ENCODE measurements around the gene KIAA0753. TPM values are rescaled to one million over a fixed set of nuclear protein-coding genes. Genes with fewer than 3 reads are reported as not detected.

The KIAA0753 gene
- total and polyA plus RNA-seq, 2 of the 13 experiments (the other 11 are each of a cell fraction or from before 2014, with no cell fraction given) = 5.2 to 9.1 TPM

- no peak for TF ChIP-seq ZNF549 (CRISPR knock-in tag; IDR thresholded peaks at IDR 0.05)
- TF ChIP-seq FOXP1 (IDR thresholded peaks at IDR 0.05) = no peak
- no peak for TF ChIP-seq FOXP1 (CRISPR knock-in tag; IDR thresholded peaks at IDR 0.05)
- no peak for TF ChIP-seq PHF5A (CRISPR knock-in tag; IDR thresholded peaks at IDR 0.05; ENCODE audit: low read depth, unreplicated experiment)
- no peak for TF ChIP-seq HIVEP1 (CRISPR knock-in tag; IDR thresholded peaks at IDR 0.05)
- peak; percentile 84 for TF ChIP-seq RARA (CRISPR knock-in tag; IDR thresholded peaks at IDR 0.05)
- no peak for TF ChIP-seq THAP7 (CRISPR knock-in tag; IDR thresholded peaks at IDR 0.05)
- TF ChIP-seq ZKSCAN8 (CRISPR knock-in tag; IDR thresholded peaks at IDR 0.05; ENCODE audit: borderline replicate concordance) = no peak
- TF ChIP-seq, protein P1, sequence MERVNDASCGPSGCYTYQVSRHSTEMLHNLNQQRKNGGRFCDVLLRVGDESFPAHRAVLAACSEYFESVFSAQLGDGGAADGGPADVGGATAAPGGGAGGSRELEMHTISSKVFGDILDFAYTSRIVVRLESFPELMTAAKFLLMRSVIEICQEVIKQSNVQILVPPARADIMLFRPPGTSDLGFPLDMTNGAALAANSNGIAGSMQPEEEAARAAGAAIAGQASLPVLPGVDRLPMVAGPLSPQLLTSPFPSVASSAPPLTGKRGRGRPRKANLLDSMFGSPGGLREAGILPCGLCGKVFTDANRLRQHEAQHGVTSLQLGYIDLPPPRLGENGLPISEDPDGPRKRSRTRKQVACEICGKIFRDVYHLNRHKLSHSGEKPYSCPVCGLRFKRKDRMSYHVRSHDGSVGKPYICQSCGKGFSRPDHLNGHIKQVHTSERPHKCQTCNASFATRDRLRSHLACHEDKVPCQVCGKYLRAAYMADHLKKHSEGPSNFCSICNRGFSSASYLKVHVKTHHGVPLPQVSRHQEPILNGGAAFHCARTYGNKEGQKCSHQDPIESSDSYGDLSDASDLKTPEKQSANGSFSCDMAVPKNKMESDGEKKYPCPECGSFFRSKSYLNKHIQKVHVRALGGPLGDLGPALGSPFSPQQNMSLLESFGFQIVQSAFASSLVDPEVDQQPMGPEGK (CRISPR knock-in tag; IDR thresholded peaks at IDR 0.05) = peak; percentile 35
- TF ChIP-seq HINFP (CRISPR knock-in tag; IDR thresholded peaks at IDR 0.05; ENCODE audit: low read depth) = no peak
- no peak for TF ChIP-seq ZNF335 (CRISPR knock-in tag; IDR thresholded peaks at IDR 0.05)
- 0 out of 2 replicates have a peak, but pooled peaks have one; percentile 23 for TF ChIP-seq HOXD1 (CRISPR knock-in tag; IDR thresholded peaks at IDR 0.05)
- no peak for TF ChIP-seq ZNF589 (CRISPR knock-in tag; conservative IDR thresholded peaks at IDR 0.05)
- TF ChIP-seq ATRX (CRISPR knock-in tag; IDR thresholded peaks at IDR 0.05; ENCODE audit: borderline replicate concordance) = no peak
- TF ChIP-seq ZNF331 (CRISPR knock-in tag; IDR thresholded peaks at IDR 0.05) = peak; percentile 65; the same call in 1 of the 2 replicates
- no peak for TF ChIP-seq SNRNP70 (IDR thresholded peaks at IDR 0.05; ENCODE audit: low read depth, low read length)
- peak; percentile 50; the same call in 1 of the 2 replicates for TF ChIP-seq TFE3 (CRISPR knock-in tag; IDR thresholded peaks at IDR 0.05)
- peak; percentile 36; the same call in 1 of the 2 replicates for TF ChIP-seq ZFY (CRISPR knock-in tag; IDR thresholded peaks at IDR 0.05)
- no peak for TF ChIP-seq MTA1 (CRISPR knock-in tag; IDR thresholded peaks at IDR 0.05; ENCODE audit: borderline replicate concordance)
- no peak for TF ChIP-seq ZNF326 (CRISPR knock-in tag; IDR thresholded peaks at IDR 0.05; ENCODE audit: borderline replicate concordance)
- no peak for TF ChIP-seq ZNF737 (CRISPR knock-in tag; IDR thresholded peaks at IDR 0.05; ENCODE audit: borderline replicate concordance)
- no peak for TF ChIP-seq ZNF44 (CRISPR knock-in tag; IDR thresholded peaks at IDR 0.05)
- TF ChIP-seq, protein P2, sequence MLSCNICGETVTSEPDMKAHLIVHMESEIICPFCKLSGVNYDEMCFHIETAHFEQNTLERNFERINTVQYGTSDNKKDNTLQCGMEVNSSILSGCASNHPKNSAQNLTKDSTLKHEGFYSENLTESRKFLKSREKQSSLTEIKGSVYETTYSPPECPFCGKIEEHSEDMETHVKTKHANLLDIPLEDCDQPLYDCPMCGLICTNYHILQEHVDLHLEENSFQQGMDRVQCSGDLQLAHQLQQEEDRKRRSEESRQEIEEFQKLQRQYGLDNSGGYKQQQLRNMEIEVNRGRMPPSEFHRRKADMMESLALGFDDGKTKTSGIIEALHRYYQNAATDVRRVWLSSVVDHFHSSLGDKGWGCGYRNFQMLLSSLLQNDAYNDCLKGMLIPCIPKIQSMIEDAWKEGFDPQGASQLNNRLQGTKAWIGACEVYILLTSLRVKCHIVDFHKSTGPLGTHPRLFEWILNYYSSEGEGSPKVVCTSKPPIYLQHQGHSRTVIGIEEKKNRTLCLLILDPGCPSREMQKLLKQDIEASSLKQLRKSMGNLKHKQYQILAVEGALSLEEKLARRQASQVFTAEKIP (CRISPR knock-in tag; IDR thresholded peaks at IDR 0.05; ENCODE audit: borderline replicate concordance) = no peak
- no peak for TF ChIP-seq ZNF7 (CRISPR knock-in tag; IDR thresholded peaks at IDR 0.05)
- no peak; the same call in 1 of the 2 replicates for TF ChIP-seq ZSCAN9 (CRISPR knock-in tag; IDR thresholded peaks at IDR 0.05; ENCODE audit: borderline replicate concordance)
Measured at GRCh38 chr17:6683081-6683684, 42.7 kb upstream of the KIAA0753 start (continued).
